HCT116 (cell line): ENCODE results near the gene KMT2C. TPM values are rescaled to one million over a fixed set of nuclear protein-coding genes. Genes with fewer than 3 reads are reported as not detected.
"Not testable (repeated sequence)": the region's sequence is repeated elsewhere in the genome, so short reads cannot be mapped to it uniquely, and the experiment has no call there.

Experiments used
- ATAC-seq: fragments of 200-7000 bp; cut with Tn5 transposase; 2 replicates; pipeline ENCODE4 v1.9.1; 2020; ENCODE audit warnings: mild to moderate bottlenecking, moderate library complexity
- BruUV-seq: library from RNA; stranded (reverse); fragments of 400-500 nt; replicated peaks from 2 replicates; lab custom pipeline; 2021; lab: Mats Ljungman, UMichigan
- CTCF ChIA-PET: fragments of 300-600 bp; sonication (Branson Sonifier 250); formaldehyde crosslinking; loops from one replicate; lab custom pipeline; 2021; ENCODE audit warnings: antibody characterized with exemption; lab: Charles Lee
- POLR2A ChIA-PET: fragments of 300-600, 350-600 bp; sonication (Branson Sonifier 250); formaldehyde crosslinking; loops from one replicate; lab custom pipeline; 2021; ENCODE audit warnings: antibody characterized with exemption; lab: Charles Lee
- RAD21 ChIA-PET, 2 experiments: fragments of 300-600 bp; sonication (Branson Sonifier 250); formaldehyde crosslinking; loops; one replicate each; lab custom pipeline; 2023; ENCODE audit warnings: low total read pairs in 2 of 2; ENCODE audit not compliant: uncharacterized antibody in 2 of 2, unreplicated experiment in 2 of 2, low non-redundant PET in 1 of 2; lab: Charles Lee
- DNase-seq: peaks from one replicate; pipeline ENCODE4 v3.0.0-alpha.2; 2010; ENCODE audit warnings: low read depth, low spot score
- H2AFZ ChIP-seq: fragments of 200-600 bp; shearing (Covaris generic), sonication (generic); 2 replicates; pipeline ENCODE4 v1.6.1; 2017; ENCODE audit warnings: low read depth, mixed run types, mixed read lengths, antibody characterized with exemption, low read length; ENCODE audit not compliant: poor library complexity, severe bottlenecking
- H3K27ac ChIP-seq: 2 replicates; pipeline ENCODE4 v1.5.1; 2012; ENCODE audit warnings: low read depth, low read length
- H3K27me3 ChIP-seq: fragments of 200-600 bp; sonication (generic); 2 replicates; pipeline ENCODE4 v1.6.1; 2016; ENCODE audit warnings: mixed run types, low read length, mixed read lengths; ENCODE audit not compliant: insufficient read depth
- H3K36me3 ChIP-seq, 2 experiments: fragments of 200-500 bp in 1 of 2; fragments of 200-600 bp in 1 of 2; sonication (Bioruptor generic) in 1 of 2; sonication (generic) in 1 of 2; 2 replicates each; pipeline versions ENCODE4 v1.5.1 to v1.6.1; 2014 to 2016; ENCODE audit warnings: low read length in 2 of 2, inconsistent platforms in 1 of 2, mixed read lengths in 1 of 2, mixed run types in 1 of 2; ENCODE audit not compliant: insufficient read depth in 2 of 2, control insufficient read depth in 1 of 2
- H3K4me1 ChIP-seq, 2 experiments: fragments of 200-600 bp in 1 of 2; sonication (generic) in 1 of 2; 2 replicates each; pipeline versions ENCODE4 v1.5.1 to v1.6.1; 2012 to 2017; ENCODE audit warnings: low read length in 2 of 2, inconsistent platforms in 1 of 2, mild to moderate bottlenecking in 1 of 2, mixed read lengths in 1 of 2, mixed run types in 1 of 2, moderate library complexity in 1 of 2; ENCODE audit not compliant: insufficient read depth in 2 of 2, control insufficient read depth in 1 of 2
- H3K4me2 ChIP-seq: fragments of 200-600 bp; sonication (generic); 2 replicates; pipeline ENCODE4 v1.6.1; 2017; ENCODE audit warnings: mixed run types, low read length, mixed read lengths
- H3K4me3 ChIP-seq, 2 experiments: fragments of 200-600 bp in 1 of 2; sonication (generic) in 1 of 2; replicated peaks in 1 of 2; 2 replicates each; pipeline ENCODE4 v1.5.1; 2011 to 2016; ENCODE audit warnings: low read length in 2 of 2, control low read depth in 1 of 2, low read depth in 1 of 2, mild to moderate bottlenecking in 1 of 2, mixed read lengths in 1 of 2, mixed run types in 1 of 2
- H3K79me2 ChIP-seq: fragments of 200-600 bp; sonication (generic); 2 replicates; pipeline ENCODE4 v1.6.1; 2017; ENCODE audit warnings: mild to moderate bottlenecking, mixed run types, low read length, moderate library complexity, mixed read lengths; ENCODE audit not compliant: insufficient read depth
- H3K9ac ChIP-seq: fragments of 200-600 bp; sonication (generic); 2 replicates; pipeline ENCODE4 v1.6.1; 2016; ENCODE audit warnings: low read length, mixed read lengths
- H3K9me2 ChIP-seq: fragments of 200-600 bp; sonication (generic), shearing (Covaris generic); 2 replicates; pipeline ENCODE4 v1.6.1; 2017; ENCODE audit warnings: mixed run types, mild to moderate bottlenecking, moderate library complexity; ENCODE audit not compliant: insufficient read depth
- H3K9me3 ChIP-seq, 2 experiments: fragments of 200-500 bp in 1 of 2; fragments of 200-600 bp in 1 of 2; sonication (Bioruptor generic) in 1 of 2; sonication (generic) in 1 of 2; 2 replicates each; pipeline ENCODE4 v1.6.1; 2014 to 2017; ENCODE audit warnings: low read length in 2 of 2, mixed read lengths in 2 of 2, inconsistent platforms in 1 of 2, low read depth in 1 of 2, mild to moderate bottlenecking in 1 of 2, mixed run types in 1 of 2, moderate library complexity in 1 of 2; ENCODE audit not compliant: control insufficient read depth in 1 of 2, insufficient read depth in 1 of 2
- H4K20me1 ChIP-seq: fragments of 200-600 bp; sonication (generic), shearing (Covaris generic); 2 replicates; pipeline ENCODE4 v1.6.1; 2017; ENCODE audit warnings: mixed run types, mild to moderate bottlenecking, moderate library complexity; ENCODE audit not compliant: insufficient read depth
- intact Hi-C: fragments of 100-400 bp; cut with micrococcal nuclease; formaldehyde crosslinking; loops from 2 replicates; pipeline ENCODE4 v1.10.0; 2022
- total RNA-seq: library from RNA; stranded (reverse); gene quantifications from one replicate; pipeline ENCODE4 v1.2.1, GENCODE V29; 2021; ENCODE audit not compliant: unreplicated experiment

The KMT2C gene
- total RNA-seq, 1 experiment from 2014 or later: 22.9 TPM

- H3K79me2 ChIP-seq, POLR2A ChIA-PET, DNase-seq, RAD21 ChIA-PET, H3K27me3 ChIP-seq, CTCF ChIA-PET, H3K9me2 ChIP-seq, intact Hi-C loops, H3K36me3 ChIP-seq, BruUV-seq, H2AFZ ChIP-seq, H3K4me3 ChIP-seq, ATAC-seq, H3K9ac ChIP-seq, H3K4me2 ChIP-seq, H3K4me1 ChIP-seq, H3K9me3 ChIP-seq, H3K27ac ChIP-seq, H4K20me1 ChIP-seq: not testable (repeated sequence)
Observed at GRCh38 chr7:152471023-152471620, 35.3 kb upstream of the KMT2C start.

DNA sequence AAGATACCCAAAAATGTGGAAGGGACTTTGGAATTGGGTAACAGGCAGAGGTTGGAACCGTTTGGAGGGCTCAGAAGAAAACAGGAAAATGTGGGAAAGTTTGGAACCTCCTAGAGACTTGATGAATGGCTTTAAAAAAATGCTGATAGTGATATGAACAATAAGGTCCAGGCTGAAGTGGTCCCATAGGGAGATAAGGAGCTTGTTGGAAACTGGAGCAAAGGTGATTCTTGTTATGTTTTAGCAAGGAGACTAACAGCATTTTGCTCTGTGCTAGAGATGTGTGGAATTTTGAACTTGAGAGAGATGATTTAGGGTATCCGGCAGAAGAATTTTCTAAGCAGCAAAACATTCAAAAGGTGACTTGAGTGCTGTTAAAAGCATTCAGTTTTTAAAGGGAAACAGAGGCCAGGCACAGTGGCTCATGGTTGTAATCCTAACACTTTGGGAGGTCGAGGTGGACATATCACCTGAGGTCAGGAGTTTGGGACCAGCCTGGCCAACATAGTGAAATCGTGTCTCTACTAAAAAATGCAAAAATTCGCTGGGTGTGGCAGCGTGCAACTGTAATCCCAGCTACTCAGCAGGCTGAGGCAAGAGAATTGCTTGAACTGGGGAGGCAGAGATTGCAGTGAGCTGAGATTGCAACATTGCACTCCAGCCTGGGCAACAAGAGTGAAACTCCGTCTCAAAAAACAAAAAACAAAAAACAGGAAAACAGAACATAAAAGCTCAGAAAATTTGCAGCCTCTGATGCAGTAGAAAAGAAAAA is 34.6 kb upstream of the KMT2C start:
- H3K4me3 ChIP-seq, H3K36me3 ChIP-seq, H2AFZ ChIP-seq, ATAC-seq, RAD21 ChIA-PET, H3K9ac ChIP-seq, CTCF ChIA-PET, H3K4me2 ChIP-seq, BruUV-seq, H3K27me3 ChIP-seq, DNase-seq, POLR2A ChIA-PET, intact Hi-C loops, H3K4me1 ChIP-seq, H3K9me2 ChIP-seq, H4K20me1 ChIP-seq, H3K9me3 ChIP-seq, H3K27ac ChIP-seq, H3K79me2 ChIP-seq: not testable (repeated sequence)

- H3K9me2 ChIP-seq, H3K4me1 ChIP-seq, RAD21 ChIA-PET, H3K9ac ChIP-seq, CTCF ChIA-PET, H3K27me3 ChIP-seq, BruUV-seq, H3K27ac ChIP-seq, ATAC-seq, H3K4me3 ChIP-seq, H3K36me3 ChIP-seq, DNase-seq, H3K4me2 ChIP-seq, H3K79me2 ChIP-seq, H2AFZ ChIP-seq, H3K9me3 ChIP-seq, POLR2A ChIA-PET, H4K20me1 ChIP-seq: not testable (repeated sequence)
- intact Hi-C loops: loop anchor here (10.0 kb wide), 2 partner anchors 205 to 245 kb away; partner anchors contain the start of gene XRCC2
Observed at GRCh38 chr7:152469576-152469975, 33.8 kb upstream of the KMT2C start.
